H9 (cell line): Measurements from ENCODE around the gene PTPRQ. TPM values are rescaled to one million over a fixed set of nuclear protein-coding genes. Genes with fewer than 3 reads are reported as not detected.

ENCODE experiments used
- DNase-seq: peaks from one replicate; pipeline ENCODE4 v3.0.0-alpha.2; 2017
- H2AFZ ChIP-seq: one replicate; pipeline ENCODE4 v1.6.1; 2013; ENCODE audit warnings: mild to moderate bottlenecking, low read length, control low read depth, moderate library complexity
- H2AK5ac ChIP-seq: 2 replicates; pipeline ENCODE4 v1.6.1; 2013; ENCODE audit warnings: low read length, control low read depth, mixed read lengths; ENCODE audit not compliant: insufficient read length
- H2BK120ac ChIP-seq: one replicate; pipeline ENCODE4 v1.6.1; 2013; ENCODE audit warnings: low read depth, mild to moderate bottlenecking, low read length, control low read depth, inconsistent platforms; ENCODE audit not compliant: poor library complexity, severe bottlenecking
- H2BK12ac ChIP-seq: 2 replicates; pipeline ENCODE4 v1.6.1; 2013; ENCODE audit warnings: low read length, control low read depth, mixed read lengths, low read depth; ENCODE audit not compliant: insufficient read length
- H2BK15ac ChIP-seq: 2 replicates; pipeline ENCODE4 v1.6.1; 2013; ENCODE audit warnings: low read depth, low read length, control low read depth
- H2BK20ac ChIP-seq: one replicate; pipeline ENCODE4 v1.6.1; 2013; ENCODE audit warnings: low read depth, mild to moderate bottlenecking, low read length, control low read depth, inconsistent platforms; ENCODE audit not compliant: poor library complexity, severe bottlenecking
- H2BK5ac ChIP-seq: 2 replicates; pipeline ENCODE4 v1.6.1; 2013; ENCODE audit warnings: low read length, control low read depth, mixed read lengths; ENCODE audit not compliant: insufficient read length
- H3K14ac ChIP-seq: 2 replicates; pipeline ENCODE4 v1.6.1; 2013; ENCODE audit warnings: low read length, control low read depth; ENCODE audit not compliant: insufficient read depth
- H3K18ac ChIP-seq: 2 replicates; pipeline ENCODE4 v1.6.1; 2013; ENCODE audit warnings: low read depth, mild to moderate bottlenecking, mixed read lengths, low read length, control low read depth; ENCODE audit not compliant: insufficient read length
- H3K23ac ChIP-seq: 2 replicates; pipeline ENCODE4 v1.6.1; 2013; ENCODE audit warnings: low read length, control low read depth, mixed read lengths, low read depth; ENCODE audit not compliant: insufficient read length
- H3K23me2 ChIP-seq: 2 replicates; pipeline ENCODE4 v1.6.1; 2013; ENCODE audit warnings: low read depth, mild to moderate bottlenecking, mixed read lengths, low read length, control low read depth; ENCODE audit not compliant: insufficient read length, poor library complexity, severe bottlenecking
- H3K27ac ChIP-seq: 2 replicates; pipeline ENCODE4 v1.5.1; 2013; ENCODE audit warnings: low read length, control low read depth, mixed read lengths, low read depth; ENCODE audit not compliant: insufficient read length
- H3K27me3 ChIP-seq: 2 replicates; pipeline ENCODE4 v1.6.1; 2013; ENCODE audit warnings: low read length, control low read depth, inconsistent platforms; ENCODE audit not compliant: insufficient read depth
- H3K4ac ChIP-seq: 2 replicates; pipeline ENCODE4 v1.6.1; 2013; ENCODE audit warnings: low read depth, mild to moderate bottlenecking, control low read depth, inconsistent platforms, low read length, moderate library complexity
- H3K4me1 ChIP-seq: 2 replicates; pipeline ENCODE4 v1.6.1; 2013; ENCODE audit warnings: low read length, control low read depth, inconsistent platforms; ENCODE audit not compliant: insufficient read depth
- H3K4me2 ChIP-seq: 2 replicates; pipeline ENCODE4 v1.6.1; 2013; ENCODE audit warnings: low read length, control low read depth, mixed read lengths; ENCODE audit not compliant: insufficient read length, insufficient read depth
- H3K56ac ChIP-seq: 2 replicates; pipeline ENCODE4 v1.6.1; 2013; ENCODE audit warnings: low read depth, mild to moderate bottlenecking, mixed read lengths, low read length, control low read depth; ENCODE audit not compliant: insufficient read length
- H3K79me1 ChIP-seq: 2 replicates; pipeline ENCODE4 v1.6.1; 2013; ENCODE audit warnings: low read depth, mild to moderate bottlenecking, moderate library complexity, low read length, control low read depth, inconsistent platforms; ENCODE audit not compliant: insufficient read depth, poor library complexity, severe bottlenecking
- H3K79me2 ChIP-seq: 2 replicates; pipeline ENCODE4 v1.6.1; 2013; ENCODE audit warnings: low read length, control low read depth, inconsistent platforms; ENCODE audit not compliant: insufficient read depth
- H3K9ac ChIP-seq: 2 replicates; pipeline ENCODE4 v1.6.1; 2013; ENCODE audit warnings: low read length, control low read depth, mixed read lengths; ENCODE audit not compliant: insufficient read length; ENCODE audit errors: extremely low read depth
- H3K9me3 ChIP-seq: one replicate; pipeline ENCODE4 v1.6.1; 2013; ENCODE audit warnings: low read depth, low read length, inconsistent platforms; ENCODE audit not compliant: control insufficient read depth
- H3T11ph ChIP-seq: one replicate; pipeline ENCODE4 v1.6.1; 2013; ENCODE audit warnings: mild to moderate bottlenecking, low read length, control low read depth, inconsistent platforms
- H4K20me1 ChIP-seq: one replicate; pipeline ENCODE4 v1.6.1; 2013; ENCODE audit not compliant: control insufficient read depth, insufficient read length, insufficient read depth
- H4K5ac ChIP-seq: 2 replicates; pipeline ENCODE4 v1.6.1; 2013; ENCODE audit warnings: low read depth, mild to moderate bottlenecking, mixed read lengths, low read length, control low read depth; ENCODE audit not compliant: insufficient read length
- H4K8ac ChIP-seq: replicated peaks from 2 replicates; pipeline ENCODE4 v1.6.1; 2013; ENCODE audit warnings: low read length, control low read depth, mixed read lengths, low read depth; ENCODE audit not compliant: insufficient read length
- H4K91ac ChIP-seq: 2 replicates; pipeline ENCODE4 v1.6.1; 2013; ENCODE audit warnings: low read depth, mild to moderate bottlenecking, moderate library complexity, mixed read lengths, low read length, control low read depth; ENCODE audit not compliant: insufficient read length
- H3K27ac Mint-ChIP-seq, 3 experiments: 2 replicates in 2 of 3; 3 replicates in 1 of 3; pipeline ENCODE4 v1.8.0; 2020 to 2021; ENCODE audit warnings: mixed read lengths in 3 of 3, mild to moderate bottlenecking in 1 of 3, moderate library complexity in 1 of 3
- H3K27me3 Mint-ChIP-seq: 2 replicates; pipeline ENCODE4 v1.8.0; 2021; ENCODE audit warnings: low read depth, mild to moderate bottlenecking, moderate library complexity, mixed read lengths
- H3K36me3 Mint-ChIP-seq, 3 experiments: 2 replicates in 2 of 3; 3 replicates in 1 of 3; pipeline ENCODE4 v1.8.0; 2020 to 2021; ENCODE audit warnings: low read depth in 3 of 3, mixed read lengths in 3 of 3; ENCODE audit not compliant: insufficient read depth in 1 of 3
- H3K4me1 Mint-ChIP-seq, 2 experiments: 2 replicates each; pipeline ENCODE4 v1.8.0; 2020; ENCODE audit warnings: mixed read lengths in 2 of 2
- H3K4me3 Mint-ChIP-seq, 2 experiments: 2 replicates in 1 of 2; 3 replicates in 1 of 2; pipeline ENCODE4 v1.8.0; 2020 to 2021; ENCODE audit warnings: mild to moderate bottlenecking in 2 of 2, mixed read lengths in 2 of 2, moderate library complexity in 1 of 2
- H3K9me3 Mint-ChIP-seq, 2 experiments: 2 replicates in 1 of 2; 3 replicates in 1 of 2; pipeline ENCODE4 v1.8.0; 2020; ENCODE audit warnings: mild to moderate bottlenecking in 2 of 2, mixed read lengths in 2 of 2, moderate library complexity in 1 of 2
- CTCF ChIP-seq: fragments of 200-600 bp; sonication (generic); conservative IDR thresholded peaks from 3 replicates; pipeline ENCODE4 v1.8.0; 2021; ENCODE audit warnings: antibody characterized with exemption, mild to moderate bottlenecking
- WGBS: extraction: QIAGEN DNeasy Blood & Tissue Kit; methylation state at CpG from one replicate; pipeline ENCODE4 v1.1.7; 2013; ENCODE audit warnings: missing lambda C conversion rate, low lambda C conversion rate, mixed read lengths; ENCODE audit not compliant: insufficient read length; ENCODE audit errors: extremely low coverage; 5-methylcytosine and 5-hydroxymethylcytosine counted together
- total RNA-seq: library from RNA; stranded (reverse); gene quantifications from 2 replicates; pipeline ENCODE4 v1.2.1, GENCODE V29; 2021

PTPRQ gene
- total RNA-seq, 1 experiment from 2014 or later: not detected

GRCh38 chr12:80513211-80513610 lies 69.2 kb downstream of the PTPRQ start:
- Histone ChIP-seq H3K4me1 (no peaks in the 10 kb centered on the region), H2BK120ac (no peak overlapping the region), H4K8ac (no peak overlapping the region), H3K4me2 (no peak overlapping the region), H2BK5ac (no peak overlapping the region), H2AFZ (no peak overlapping the region), H3K14ac (no peak overlapping the region), H3K79me2 (no peaks in the 10 kb centered on the region), H2BK12ac (no peak overlapping the region), H3K9me3 (no peaks in the 10 kb centered on the region), H2BK20ac (no peak overlapping the region), H2BK15ac (no peak overlapping the region), H3T11ph (no peak overlapping the region), H3K27me3 (no peaks in the 10 kb centered on the region), H3K27ac (no peak overlapping the region), H3K9ac (no peak overlapping the region), H3K79me1 (no peaks in the 10 kb centered on the region), H3K23ac (no peak overlapping the region), H3K18ac (no peak overlapping the region), H4K20me1 (no peaks in the 10 kb centered on the region), H3K56ac (no peak overlapping the region), H4K5ac (no peak overlapping the region), H3K4ac (no peak overlapping the region), H4K91ac (no peak overlapping the region), H2AK5ac (no peak overlapping the region), H3K23me2 (no peaks in the 10 kb centered on the region)
- Mint-ChIP-seq H3K36me3 (peaks cover 0 to 7% (median 0%) of the 10 kb centered on the region in 3 experiments; a peak in 4 of 7 replicates), H3K27ac (no peak overlapping the region), H3K4me3 (no peak overlapping the region), H3K9me3 (peaks cover 8 to 12% of the 10 kb centered on the region in 2 experiments), H3K4me1 (no peaks in the 10 kb centered on the region), H3K27me3 (no peaks in the 10 kb centered on the region; the same call in 1 of the 2 replicates)
- WGBS: no CpG with 5 or more reads among the region's 18 CpGs
- DNase-seq: peak; percentile 34
- no peak for TF ChIP-seq CTCF
